ENCODE measurements around the gene SLC6A11. TPM values are rescaled to one million over a fixed set of nuclear protein-coding genes. Genes with fewer than 3 reads are reported as not detected.

Gene SLC6A11
- total RNA-seq, 2 experiments from 2014 or later, result not detected

GRCh38 chr3:10960255-10960654 is 144.2 kb downstream of the SLC6A11 start:
- no peaks in the 10 kb centered on the region for H3K79me2 ChIP-seq (ENCODE audit: insufficient read depth, low read depth, low read length)
- no peaks in the 10 kb centered on the region for H3K4me1 ChIP-seq (ENCODE audit: insufficient read depth, low read length, poor library complexity, severe bottlenecking)
- H4K20me1 ChIP-seq (ENCODE audit: insufficient read depth, low read length), result no peaks in the 10 kb centered on the region
- no peaks in the 10 kb centered on the region for H3K36me3 ChIP-seq (ENCODE audit: insufficient read depth, low read length)
- no peak overlapping the region for H3K27ac ChIP-seq (ENCODE audit: low read depth, low read length, poor library complexity, severe bottlenecking)
- intact Hi-C loops (cut with micrococcal nuclease; ENCODE audit: unreplicated experiment), result no loop called here
- H3K4me2 ChIP-seq (ENCODE audit: low read length), result no peak overlapping the region
- no TSS peak for BruUV-seq (replicated peaks)
- TF ChIP-seq EZH2phosphoT487 (IDR thresholded peaks at IDR 0.05; ENCODE audit: borderline replicate concordance, low read depth, low read length), result no peak
- TF ChIP-seq, protein P1, sequence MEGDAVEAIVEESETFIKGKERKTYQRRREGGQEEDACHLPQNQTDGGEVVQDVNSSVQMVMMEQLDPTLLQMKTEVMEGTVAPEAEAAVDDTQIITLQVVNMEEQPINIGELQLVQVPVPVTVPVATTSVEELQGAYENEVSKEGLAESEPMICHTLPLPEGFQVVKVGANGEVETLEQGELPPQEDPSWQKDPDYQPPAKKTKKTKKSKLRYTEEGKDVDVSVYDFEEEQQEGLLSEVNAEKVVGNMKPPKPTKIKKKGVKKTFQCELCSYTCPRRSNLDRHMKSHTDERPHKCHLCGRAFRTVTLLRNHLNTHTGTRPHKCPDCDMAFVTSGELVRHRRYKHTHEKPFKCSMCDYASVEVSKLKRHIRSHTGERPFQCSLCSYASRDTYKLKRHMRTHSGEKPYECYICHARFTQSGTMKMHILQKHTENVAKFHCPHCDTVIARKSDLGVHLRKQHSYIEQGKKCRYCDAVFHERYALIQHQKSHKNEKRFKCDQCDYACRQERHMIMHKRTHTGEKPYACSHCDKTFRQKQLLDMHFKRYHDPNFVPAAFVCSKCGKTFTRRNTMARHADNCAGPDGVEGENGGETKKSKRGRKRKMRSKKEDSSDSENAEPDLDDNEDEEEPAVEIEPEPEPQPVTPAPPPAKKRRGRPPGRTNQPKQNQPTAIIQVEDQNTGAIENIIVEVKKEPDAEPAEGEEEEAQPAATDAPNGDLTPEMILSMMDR (conservative IDR thresholded peaks at IDR 0.05; ENCODE audit: low read length), result no peak
- CTCF ChIA-PET (ENCODE audit: unreplicated experiment), result no interaction called here
- H3K4me3 ChIP-seq (ENCODE audit: low read depth, low read length, poor library complexity, severe bottlenecking), result no peak overlapping the region
- H3K9me2 ChIP-seq (ENCODE audit: insufficient read depth, low read length), result no peaks in the 10 kb centered on the region
- no peaks in the 10 kb centered on the region for H3K9me3 ChIP-seq (ENCODE audit: low read length)
- POLR2A ChIA-PET, result no interaction called here
- no peak for DNase-seq (ENCODE audit: low spot score)
- H2AFZ ChIP-seq (ENCODE audit: low read length), result no peak overlapping the region

DNA sequence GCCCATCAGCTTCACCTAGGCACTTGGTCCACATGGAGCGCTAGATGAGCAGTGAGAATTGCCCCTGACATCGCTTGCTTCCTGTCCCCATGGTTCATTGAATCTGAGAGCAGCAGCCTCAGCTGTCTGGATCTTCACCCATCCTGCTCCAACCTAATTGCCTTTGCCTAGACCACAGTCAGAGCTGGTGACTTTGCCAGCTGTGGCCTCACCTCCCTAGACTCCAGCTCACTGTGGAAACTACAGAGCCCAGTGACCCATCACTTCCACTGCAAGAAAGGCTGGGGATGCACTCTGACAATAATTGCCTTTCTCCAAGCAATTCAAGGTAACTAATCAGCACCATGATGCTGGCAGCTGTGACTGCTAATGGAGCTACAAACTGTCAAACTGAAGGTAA is 145.9 kb downstream of the SLC6A11 start:
- Histone ChIP-seq H3K27ac (ENCODE audit: low read depth, low read length, poor library complexity, severe bottlenecking) (no peak overlapping the region), H3K36me3 (ENCODE audit: insufficient read depth, low read length) (no peaks in the 10 kb centered on the region), H3K9me3 (ENCODE audit: low read length) (no peaks in the 10 kb centered on the region), H3K4me1 (ENCODE audit: insufficient read depth, low read length, poor library complexity, severe bottlenecking) (no peaks in the 10 kb centered on the region), H3K79me2 (ENCODE audit: insufficient read depth, low read depth, low read length) (no peaks in the 10 kb centered on the region), H3K4me2 (ENCODE audit: low read length) (no peak overlapping the region), H4K20me1 (ENCODE audit: insufficient read depth, low read length) (no peaks in the 10 kb centered on the region), H2AFZ (ENCODE audit: low read length) (no peak overlapping the region), H3K4me3 (ENCODE audit: low read depth, low read length, poor library complexity, severe bottlenecking) (no peak overlapping the region), H3K9me2 (ENCODE audit: insufficient read depth, low read length) (no peaks in the 10 kb centered on the region)
- intact Hi-C loops (cut with micrococcal nuclease; ENCODE audit: unreplicated experiment), result no loop called here
- CTCF ChIA-PET (ENCODE audit: unreplicated experiment), result no interaction called here
- TF ChIP-seq EZH2phosphoT487 (IDR thresholded peaks at IDR 0.05; ENCODE audit: borderline replicate concordance, low read depth, low read length), result no peak
- DNase-seq (ENCODE audit: low spot score), result no peak
- BruUV-seq (replicated peaks), result no TSS peak
- POLR2A ChIA-PET, result no interaction called here

- Histone ChIP-seq H3K79me2 (ENCODE audit: insufficient read depth, low read depth, low read length) (no peaks in the 10 kb centered on the region), H3K4me1 (ENCODE audit: insufficient read depth, low read length, poor library complexity, severe bottlenecking) (no peaks in the 10 kb centered on the region), H3K9me3 (ENCODE audit: low read length) (no peaks in the 10 kb centered on the region), H3K9me2 (ENCODE audit: insufficient read depth, low read length) (no peaks in the 10 kb centered on the region), H3K4me2 (ENCODE audit: low read length) (no peak overlapping the region), H2AFZ (ENCODE audit: low read length) (no peak overlapping the region), H3K36me3 (ENCODE audit: insufficient read depth, low read length) (no peaks in the 10 kb centered on the region), H3K4me3 (ENCODE audit: low read depth, low read length, poor library complexity, severe bottlenecking) (no peak overlapping the region), H4K20me1 (ENCODE audit: insufficient read depth, low read length) (no peaks in the 10 kb centered on the region), H3K27ac (ENCODE audit: low read depth, low read length, poor library complexity, severe bottlenecking) (no peak overlapping the region)
- POLR2A ChIA-PET, result interaction anchor here (0.7 kb wide), 1 partner anchor 33 kb away, joined by 4 read pairs; no protein-coding TSS in a partner anchor
- TF ChIP-seq, protein P1 (conservative IDR thresholded peaks at IDR 0.05; ENCODE audit: low read length), result no peak
- no peak for TF ChIP-seq EZH2phosphoT487 (IDR thresholded peaks at IDR 0.05; ENCODE audit: borderline replicate concordance, low read depth, low read length)
- DNase-seq (ENCODE audit: low spot score), result no peak
- no TSS peak for BruUV-seq (replicated peaks)
- CTCF ChIA-PET (ENCODE audit: unreplicated experiment), result no interaction called here
- intact Hi-C loops (cut with micrococcal nuclease; ENCODE audit: unreplicated experiment), result no loop called here
Measured at GRCh38 chr3:10962481-10963036, 146.5 kb downstream of the SLC6A11 start.

Measured in OCI-LY7 (cell line).